Activated CD4-positive, alpha-beta T cell treated with anti-CD3 and anti-CD28 coated beads, Interleukin-2, Interleukin-6, amounts not matched to agents 100 ng/mL and 50 ng/mL, durations not matched to agents 16 hours and 8 hours (primary cell): ENCODE measurements around the gene DYNLT3.

Source experiments
- DNase-seq: peaks from one replicate; pipeline ENCODE4 v3.0.0-alpha.2; 2020

DYNLT3 gene

GRCh38 chrX:37834937-37835336, 12.4 kb downstream of the DYNLT3 start:
- no peak for DNase-seq

GRCh38 chrX:37830371-37830770, 17.0 kb downstream of the DYNLT3 start:
- DNase-seq = no peak

- DNase-seq = no peak
Observed at GRCh38 chrX:37829721-37830120, 17.6 kb downstream of the DYNLT3 start.

- DNase-seq = peak; percentile 66
Observed at GRCh38 chrX:37825215-37825842, 22.0 kb downstream of the DYNLT3 start.

GRCh38 chrX:37824491-37825214, 22.7 kb downstream of the DYNLT3 start:
- DNase-seq = no peak

- no peak for DNase-seq
Observed at GRCh38 chrX:37820646-37821045, 26.7 kb downstream of the DYNLT3 start.

- DNase-seq = no peak
Observed at GRCh38 chrX:37818031-37818430, 29.3 kb downstream of the DYNLT3 start.

GRCh38 chrX:37817579-37817978, 29.8 kb downstream of the DYNLT3 start:
- DNase-seq = no peak

- DNase-seq = no peak
Observed at GRCh38 chrX:37817176-37817575, 30.2 kb downstream of the DYNLT3 start.

- no peak for DNase-seq
Observed at GRCh38 chrX:37816766-37817165, 30.6 kb downstream of the DYNLT3 start.

GRCh38 chrX:37815366-37815765, 32.0 kb downstream of the DYNLT3 start:
- no peak for DNase-seq

GRCh38 chrX:37813570-37813969, 33.8 kb downstream of the DYNLT3 start:
- DNase-seq = no peak

- DNase-seq = no peak
Observed at GRCh38 chrX:37812110-37812509, 35.3 kb downstream of the DYNLT3 start.

- DNase-seq = no peak
Observed at GRCh38 chrX:37809970-37810369, 37.4 kb downstream of the DYNLT3 start.

GRCh38 chrX:37803057-37803456, 44.3 kb downstream of the DYNLT3 start:
- DNase-seq = no peak

GRCh38 chrX:37802028-37802427, 45.3 kb downstream of the DYNLT3 start:
- no peak for DNase-seq

- no peak for DNase-seq
Observed at GRCh38 chrX:37800717-37801116, 46.7 kb downstream of the DYNLT3 start.

GRCh38 chrX:37799936-37800335, 47.4 kb downstream of the DYNLT3 start:
- no peak for DNase-seq

GRCh38 chrX:37796805-37797204, 50.6 kb downstream of the DYNLT3 start:
- DNase-seq = no peak

- no peak for DNase-seq
Observed at GRCh38 chrX:37796310-37796709, 51.1 kb downstream of the DYNLT3 start.
